T-helper 2 cell treated with Interferon-gamma antibody and Interleukin-4, amounts not matched to agents 100 ng/mL and 5 ng/mL, for 36 hours (primary cell): ENCODE data around the gene HDAC7. TPM values are rescaled to one million over a fixed set of nuclear protein-coding genes. Genes with fewer than 3 reads are reported as not detected.

Experiments used
- intact Hi-C: fragments of 100-400 bp; cut with micrococcal nuclease; formaldehyde crosslinking; loops from one replicate; pipeline ENCODE4 v1.15.1; 2023
- total RNA-seq: library from RNA; stranded (reverse); gene quantifications from 2 replicates; pipeline ENCODE4 v1.2.3, GENCODE V29; 2022

HDAC7 gene
- 150 TPM in 2 replicates for total RNA-seq

- intact Hi-C loops: loop anchor here (1.0 to 10.0 kb wide), 6 partner anchors 13 to 1605 kb away; partner anchors contain the start of gene RPAP3
Measured at GRCh38 chr12:47819896-47820630, at the start of gene HDAC7. Gene HDAC7, minus strand, starts transcription at chr12:47819903. Its CDS starts 118 bp downstream, at chr12:47819785.

GRCh38 chr12:47868552-47869031, 48.9 kb upstream of the HDAC7 start:
- intact Hi-C loops: loop anchor here (2.0 to 5.0 kb wide), 2 partner anchors 16 to 34 kb away; partner anchors contain the start of gene VDR

DNA sequence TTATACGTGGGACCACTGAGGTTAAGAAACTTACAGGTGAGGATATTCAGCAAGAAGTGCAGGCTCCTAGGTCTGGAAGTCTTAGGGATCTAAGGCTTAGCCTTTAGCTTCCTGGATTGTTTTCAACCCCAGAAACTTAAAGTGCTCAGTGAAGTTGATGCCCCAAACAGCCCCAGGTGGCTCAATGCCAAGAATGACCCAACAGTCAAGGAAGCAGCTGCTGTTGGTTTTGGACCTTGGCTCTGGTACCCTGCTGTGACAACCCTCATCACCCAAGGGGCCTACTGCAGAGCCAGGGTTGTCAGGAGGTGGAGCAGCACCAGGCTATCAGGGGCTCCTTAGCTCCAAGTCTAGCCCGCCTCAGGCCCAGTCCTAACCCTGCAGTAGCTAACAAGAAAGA, 48.3 kb upstream of the HDAC7 start:
- intact Hi-C loops: loop anchor here (2.0 to 5.0 kb wide), 2 partner anchors 17 to 34 kb away; partner anchors contain the start of gene VDR

DNA sequence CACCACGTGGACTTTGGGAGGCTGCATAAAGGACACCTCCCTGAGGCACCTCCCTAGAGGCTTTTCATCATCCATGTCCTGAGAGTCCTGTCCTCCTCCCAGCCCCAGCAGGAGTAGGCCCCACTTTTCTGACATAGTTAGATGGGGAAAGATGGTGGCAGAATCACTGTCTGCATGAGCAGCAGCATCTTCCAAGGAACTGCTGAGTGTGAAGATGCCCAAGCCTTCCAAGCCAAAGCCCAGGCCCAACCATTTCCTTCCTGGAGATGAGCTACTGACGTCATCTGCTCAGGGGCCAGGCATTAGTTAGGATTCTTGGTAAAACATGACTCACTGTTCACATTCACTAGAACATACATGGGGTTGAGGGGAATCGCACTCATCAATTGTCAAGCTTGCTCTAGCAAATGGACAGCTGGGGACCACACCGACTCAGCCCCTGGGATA, 47.8 kb upstream of the HDAC7 start:
- intact Hi-C loops: loop anchor here (5.0 kb wide), 1 partner anchor 35 kb away; the partner anchor contains the start of gene VDR

GRCh38 chr12:47864646-47865235, 45.0 kb upstream of the HDAC7 start:
- intact Hi-C loops: loop anchor here (5.0 kb wide), 1 partner anchor 38 kb away; the partner anchor contains the start of gene VDR

DNA sequence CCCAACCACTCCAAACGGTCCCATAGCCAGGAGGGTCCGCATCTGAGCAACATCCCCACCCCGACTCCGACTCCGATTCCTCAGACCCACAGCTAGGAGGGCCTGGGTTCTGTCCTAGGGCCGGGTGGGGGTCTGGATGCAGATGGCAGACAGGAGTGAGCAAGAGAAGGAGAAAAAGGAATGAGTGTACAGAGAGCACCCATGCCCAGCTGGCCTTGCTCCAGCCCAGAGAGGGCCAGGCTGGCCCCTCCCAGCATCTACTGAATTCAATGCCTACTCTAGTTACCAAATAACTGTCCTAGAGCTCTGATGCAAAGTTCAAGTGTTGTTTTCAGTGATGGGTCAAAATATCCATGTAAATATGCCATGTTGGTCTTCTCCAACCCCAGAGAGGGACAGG, 44.3 kb upstream of the HDAC7 start:
- intact Hi-C loops: no loop called here

- intact Hi-C loops: no loop called here
Measured at GRCh38 chr12:47863467-47863866, 43.8 kb upstream of the HDAC7 start.

DNA sequence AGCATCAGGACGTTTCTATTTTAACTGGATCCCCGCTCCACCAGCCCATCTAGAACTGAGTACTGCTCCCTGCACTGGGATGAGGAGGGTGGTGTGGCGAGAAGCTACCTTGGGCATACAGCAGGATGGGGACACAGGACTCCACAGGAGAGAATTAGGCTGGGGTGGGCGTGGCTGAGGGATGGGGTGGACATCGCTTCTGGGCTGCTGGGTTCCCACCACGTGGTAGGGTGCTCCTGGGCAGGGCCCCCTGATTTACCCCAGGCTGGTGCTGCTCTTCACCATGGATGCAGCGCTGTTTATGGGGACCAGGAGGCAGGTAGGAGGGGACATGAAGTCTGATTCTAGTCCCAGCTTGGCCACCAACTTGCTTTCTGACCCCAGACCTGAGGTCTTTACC, 43.2 kb upstream of the HDAC7 start:
- intact Hi-C loops: no loop called here

DNA sequence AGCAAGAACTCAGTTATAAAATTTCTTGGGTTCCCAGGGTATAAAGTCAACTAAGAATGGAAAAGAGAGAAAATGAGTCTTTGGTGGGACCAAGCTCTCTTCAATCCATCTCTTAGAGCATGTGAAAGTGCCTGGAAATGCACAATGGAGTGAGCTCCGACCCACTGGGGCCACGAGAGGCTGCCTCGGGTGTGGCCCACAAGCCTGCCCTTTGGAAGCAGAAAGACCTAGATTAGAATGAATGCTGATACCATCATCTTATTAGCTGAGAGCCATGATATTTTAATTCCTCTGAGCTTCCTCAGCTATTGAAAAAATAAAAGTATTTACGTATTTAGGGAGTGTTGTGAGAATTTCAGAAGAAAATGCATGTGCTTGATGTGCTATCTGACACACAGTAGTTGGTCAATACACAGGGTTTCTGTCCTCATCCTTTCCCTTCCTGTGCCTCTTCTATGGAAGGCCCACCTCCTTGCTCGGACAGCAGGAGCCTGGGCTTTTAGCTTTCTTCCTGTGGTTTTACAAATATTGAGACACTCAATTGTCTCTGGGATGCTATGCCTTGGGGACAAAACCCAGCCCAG, 42.6 kb upstream of the HDAC7 start:
- intact Hi-C loops: no loop called here

DNA sequence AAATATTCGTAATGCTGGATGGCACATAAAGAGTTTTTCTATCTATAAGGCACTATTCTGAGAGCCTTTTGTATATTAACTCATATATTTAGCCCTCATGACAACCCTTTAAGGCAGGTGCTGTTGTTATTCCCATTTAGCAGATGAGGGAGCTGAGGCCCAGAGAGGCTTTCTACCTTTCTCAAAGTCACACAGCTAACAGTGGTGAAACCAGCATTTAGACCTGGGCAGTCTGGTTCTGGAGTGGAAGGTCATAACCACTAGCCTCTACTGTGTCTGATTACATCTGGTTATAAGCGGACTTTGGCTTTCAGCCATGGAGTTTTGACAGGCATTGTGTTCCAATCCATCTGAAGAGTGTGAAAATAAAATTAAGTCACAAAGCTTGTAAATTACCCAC, 41.2 kb upstream of the HDAC7 start:
- intact Hi-C loops: no loop called here

- intact Hi-C loops: no loop called here
Measured at GRCh38 chr12:47860279-47860841, 40.7 kb upstream of the HDAC7 start.

- intact Hi-C loops: no loop called here
Measured at GRCh38 chr12:47858511-47859266, 39.0 kb upstream of the HDAC7 start.

- intact Hi-C loops: no loop called here
Measured at GRCh38 chr12:47856721-47857575, 37.2 kb upstream of the HDAC7 start.

GRCh38 chr12:47856094-47856493, 36.4 kb upstream of the HDAC7 start:
- intact Hi-C loops: no loop called here

DNA sequence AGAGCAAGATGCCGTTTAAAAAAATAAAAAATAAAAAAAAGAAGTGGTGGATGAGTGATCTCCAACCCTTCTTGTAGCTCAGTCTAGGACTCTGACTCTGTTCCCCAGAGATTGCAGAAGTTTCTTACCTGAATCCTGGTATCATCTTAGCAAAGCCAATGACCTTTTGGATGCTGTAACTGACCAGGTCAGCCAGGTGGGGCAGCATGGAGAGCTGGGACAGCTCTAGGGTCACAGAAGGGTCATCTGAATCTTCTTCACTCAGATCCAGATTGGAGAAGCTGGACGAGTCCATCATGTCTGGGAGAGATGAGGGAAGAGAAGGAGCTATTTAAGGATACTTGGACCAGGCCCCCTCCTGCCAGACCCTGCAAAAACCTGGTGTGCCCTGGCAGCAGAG, 35.8 kb upstream of the HDAC7 start:
- intact Hi-C loops: no loop called here

DNA sequence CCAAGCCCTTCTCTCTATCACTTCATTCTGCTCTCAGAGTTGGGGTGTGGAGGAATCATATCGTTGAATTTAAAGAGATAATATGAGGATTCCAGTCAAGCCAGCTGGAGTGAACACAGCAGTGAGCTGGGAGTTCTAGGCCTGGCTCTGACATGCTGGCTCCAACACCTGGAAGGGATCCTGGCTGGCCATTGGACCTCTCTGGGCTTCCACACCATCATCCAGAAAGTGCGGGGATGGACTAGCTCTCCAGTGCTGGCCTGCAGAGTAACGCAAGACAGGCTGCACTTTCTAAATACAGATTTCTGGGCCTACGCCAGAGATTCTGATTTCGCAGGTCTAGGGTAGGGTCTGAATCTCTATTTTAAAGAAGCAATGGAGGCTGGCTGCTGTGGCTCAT, 34.8 kb upstream of the HDAC7 start:
- intact Hi-C loops: no loop called here

- intact Hi-C loops: no loop called here
Measured at GRCh38 chr12:47852096-47852571, 32.4 kb upstream of the HDAC7 start.

DNA sequence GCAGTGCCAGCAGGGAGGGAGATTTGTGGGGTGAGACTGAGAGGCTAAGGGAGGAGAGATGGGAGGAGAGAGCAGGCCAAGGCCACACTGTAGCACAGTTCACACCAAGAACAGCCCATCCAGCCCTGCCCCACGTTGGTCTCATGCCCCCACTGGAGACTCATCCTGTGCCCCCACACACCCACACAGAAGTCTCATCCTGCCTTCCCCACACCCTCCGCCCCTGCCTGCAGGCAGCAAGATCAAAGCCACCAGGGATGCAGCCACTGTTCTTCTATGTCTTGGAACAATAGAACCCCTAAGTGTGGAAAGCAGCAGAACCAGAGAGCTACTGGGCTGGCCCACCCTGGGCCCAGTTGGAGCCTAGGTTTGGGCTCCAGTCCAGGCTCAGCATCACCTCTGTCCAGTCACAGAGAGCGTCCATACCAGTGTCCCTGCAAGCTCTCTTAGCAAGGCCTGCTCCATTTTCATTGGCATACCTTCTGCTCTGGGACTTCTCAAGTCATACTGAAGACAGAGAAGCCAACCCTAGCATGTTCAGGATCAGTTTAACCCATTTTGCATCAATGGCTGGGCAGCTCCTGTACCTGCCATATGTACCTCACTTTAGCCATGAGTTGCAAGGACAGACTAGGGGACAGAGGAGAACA, 31.7 kb upstream of the HDAC7 start:
- intact Hi-C loops: no loop called here
